SU-DHL-6 (cell line): ENCODE data around the gene RELL1.

Experiments used
- H2AFZ ChIP-seq: fragments of 200-600 bp; sonication (generic); 2 replicates; pipeline ENCODE4 v1.6.1; 2014; ENCODE audit warnings: low read depth, mild to moderate bottlenecking, moderate library complexity, mixed read lengths, antibody characterized with exemption, low read length; ENCODE audit not compliant: severe bottlenecking
- H3F3A ChIP-seq: fragments of 200-600 bp; shearing (Covaris generic); 2 replicates; pipeline ENCODE4 v1.6.0; 2016; ENCODE audit warnings: antibody characterized with exemption, mild to moderate bottlenecking; ENCODE audit not compliant: insufficient read depth
- H3K27ac ChIP-seq: fragments of 200-600 bp; sonication (generic); 2 replicates; pipeline ENCODE4 v1.5.1; 2016; ENCODE audit warnings: low read depth, mild to moderate bottlenecking, low read length, moderate library complexity, mixed read lengths
- H3K27me3 ChIP-seq: fragments of 200-600 bp; sonication (generic), shearing (Covaris generic); 2 replicates; pipeline ENCODE4 v1.6.0; 2014; ENCODE audit warnings: mild to moderate bottlenecking, low read length
- H3K36me3 ChIP-seq: fragments of 200-600 bp; sonication (generic); 2 replicates; pipeline ENCODE4 v1.6.1; 2014; ENCODE audit warnings: mild to moderate bottlenecking, low read length, mixed read lengths
- H3K4me2 ChIP-seq: fragments of 300-600, 200-600 bp; shearing (Covaris generic), sonication (generic); 2 replicates; pipeline ENCODE4 v1.6.0; 2014; ENCODE audit warnings: low read length, low read depth, mild to moderate bottlenecking; ENCODE audit not compliant: poor library complexity, severe bottlenecking
- H3K4me3 ChIP-seq: fragments of 200-600 bp; sonication (generic); 2 replicates; pipeline ENCODE4 v1.5.1; 2014; ENCODE audit warnings: antibody characterized with exemption, low read length, mild to moderate bottlenecking, mixed read lengths; ENCODE audit not compliant: insufficient read depth, poor library complexity, severe bottlenecking
- H3K79me2 ChIP-seq: fragments of 200-600 bp; sonication (generic); 2 replicates; pipeline ENCODE4 v1.6.1; 2014; ENCODE audit warnings: mild to moderate bottlenecking, low read length, moderate library complexity; ENCODE audit not compliant: insufficient read depth
- H3K9ac ChIP-seq: fragments of 200-600 bp; sonication (generic); 2 replicates; pipeline ENCODE4 v1.7.0; 2014; ENCODE audit warnings: mild to moderate bottlenecking, low read length
- H3K9me2 ChIP-seq: fragments of 200-600 bp; sonication (generic); replicated peaks from 2 replicates; pipeline ENCODE4 v1.6.1; 2014; ENCODE audit warnings: low read length; ENCODE audit not compliant: insufficient read depth
- H3K9me3 ChIP-seq: fragments of 200-600 bp; sonication (generic); 2 replicates; pipeline ENCODE4 v1.6.1; 2014; ENCODE audit warnings: low read length, mixed read lengths; ENCODE audit not compliant: insufficient read depth
- H4K20me1 ChIP-seq: fragments of 200-600 bp; sonication (generic); 2 replicates; pipeline ENCODE4 v1.6.1; 2014; ENCODE audit warnings: low read depth, mild to moderate bottlenecking, antibody characterized with exemption, low read length, moderate library complexity, mixed read lengths
- EZH2phosphoT487 ChIP-seq: fragments of 200-600 bp; sonication (generic), shearing (Covaris generic); conservative IDR thresholded peaks from 2 replicates; pipeline ENCODE4 v1.6.1; 2018; ENCODE audit warnings: mild to moderate bottlenecking, antibody characterized with exemption, low read length, moderate library complexity, mixed read lengths
- TF ChIP-seq, protein P1 (sequence below): fragments of 200-600 bp; sonication (generic); IDR thresholded peaks from one replicate; pipeline ENCODE4 v1.5.1; 2017; ENCODE audit warnings: antibody characterized with exemption, mild to moderate bottlenecking, low read length, moderate library complexity; ENCODE audit not compliant: insufficient read depth, poor library complexity, severe bottlenecking

The RELL1 gene

DNA sequence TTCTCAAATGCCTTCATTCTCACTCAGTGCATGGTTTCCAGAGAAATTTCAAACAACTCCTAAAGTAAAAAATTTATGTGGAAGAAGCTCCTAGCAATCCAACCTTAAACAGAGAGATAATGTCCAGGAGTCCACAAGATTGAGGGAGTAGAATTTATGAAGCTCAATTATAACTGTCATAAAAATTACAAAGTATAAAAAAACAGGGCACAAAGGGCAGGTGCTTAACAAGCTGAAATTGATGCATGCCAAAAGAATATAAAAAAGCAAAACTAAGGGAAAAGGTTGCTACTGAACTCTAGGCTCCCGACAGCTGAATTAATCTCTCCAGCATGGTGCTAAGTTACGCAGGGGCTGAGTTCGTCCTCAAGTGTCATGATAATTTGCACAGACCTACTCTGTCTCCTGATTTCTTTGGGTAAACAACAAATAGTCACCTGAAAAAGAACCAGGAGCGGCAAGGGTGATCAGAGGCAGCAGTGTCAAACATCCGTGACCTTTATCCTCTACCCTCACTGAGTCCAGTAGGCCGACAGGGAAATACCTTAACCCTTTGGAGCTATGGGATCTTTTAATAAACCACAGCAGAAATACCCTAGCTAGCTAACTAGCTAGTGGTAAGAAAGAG, 47.2 kb upstream of the RELL1 start:
- no peak overlapping the region for H3K9ac ChIP-seq
- no peak overlapping the region for H3K4me3 ChIP-seq
- no peaks in the 10 kb centered on the region for H3K9me2 ChIP-seq
- no peaks in the 10 kb centered on the region for H3F3A ChIP-seq
- no peaks in the 10 kb centered on the region for H3K27me3 ChIP-seq
- no peak overlapping the region for H2AFZ ChIP-seq
- H4K20me1 ChIP-seq, result no peaks in the 10 kb centered on the region
- H3K9me3 ChIP-seq, result no peaks in the 10 kb centered on the region
- no peaks in the 10 kb centered on the region for H3K79me2 ChIP-seq
- H3K4me2 ChIP-seq, result no peak overlapping the region
- no peaks in the 10 kb centered on the region for H3K36me3 ChIP-seq
- TF ChIP-seq, protein P1, sequence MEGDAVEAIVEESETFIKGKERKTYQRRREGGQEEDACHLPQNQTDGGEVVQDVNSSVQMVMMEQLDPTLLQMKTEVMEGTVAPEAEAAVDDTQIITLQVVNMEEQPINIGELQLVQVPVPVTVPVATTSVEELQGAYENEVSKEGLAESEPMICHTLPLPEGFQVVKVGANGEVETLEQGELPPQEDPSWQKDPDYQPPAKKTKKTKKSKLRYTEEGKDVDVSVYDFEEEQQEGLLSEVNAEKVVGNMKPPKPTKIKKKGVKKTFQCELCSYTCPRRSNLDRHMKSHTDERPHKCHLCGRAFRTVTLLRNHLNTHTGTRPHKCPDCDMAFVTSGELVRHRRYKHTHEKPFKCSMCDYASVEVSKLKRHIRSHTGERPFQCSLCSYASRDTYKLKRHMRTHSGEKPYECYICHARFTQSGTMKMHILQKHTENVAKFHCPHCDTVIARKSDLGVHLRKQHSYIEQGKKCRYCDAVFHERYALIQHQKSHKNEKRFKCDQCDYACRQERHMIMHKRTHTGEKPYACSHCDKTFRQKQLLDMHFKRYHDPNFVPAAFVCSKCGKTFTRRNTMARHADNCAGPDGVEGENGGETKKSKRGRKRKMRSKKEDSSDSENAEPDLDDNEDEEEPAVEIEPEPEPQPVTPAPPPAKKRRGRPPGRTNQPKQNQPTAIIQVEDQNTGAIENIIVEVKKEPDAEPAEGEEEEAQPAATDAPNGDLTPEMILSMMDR, result no peak
- no peak for TF ChIP-seq EZH2phosphoT487
- H3K27ac ChIP-seq, result no peak overlapping the region

DNA sequence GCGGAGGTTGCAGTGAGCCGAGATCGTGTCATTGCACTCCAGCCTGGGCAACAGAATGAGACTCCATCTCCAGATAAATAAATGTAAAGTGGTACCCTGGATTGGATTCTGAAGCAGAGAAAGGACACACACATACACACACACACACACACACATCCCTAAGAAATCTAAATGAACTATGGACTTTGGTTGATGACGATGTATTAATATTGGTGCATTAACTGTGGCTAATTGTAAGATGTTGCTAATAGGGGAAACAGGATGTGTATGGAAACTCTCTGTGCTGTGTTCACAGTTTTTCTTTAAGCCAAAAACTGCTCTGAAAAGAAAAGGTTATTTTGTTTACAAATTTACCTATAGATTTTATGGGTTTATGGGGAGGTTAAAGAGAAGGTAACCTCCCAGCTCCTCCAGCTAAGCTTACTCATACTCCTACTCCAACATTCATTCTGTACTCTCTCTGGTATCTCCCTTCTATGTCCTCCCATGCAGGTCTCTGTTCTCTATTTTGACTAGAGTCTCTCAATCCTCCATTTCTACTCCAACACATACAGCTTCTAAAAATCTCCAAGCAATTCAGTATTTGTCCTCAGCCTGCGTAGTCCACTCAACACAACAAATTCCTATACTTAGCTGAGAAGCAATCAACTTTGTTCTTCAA, 46.5 kb upstream of the RELL1 start:
- H3K4me2 ChIP-seq, result no peak overlapping the region
- no peak overlapping the region for H2AFZ ChIP-seq
- no peak overlapping the region for H3K27ac ChIP-seq
- H3K4me3 ChIP-seq, result no peak overlapping the region
- no peaks in the 10 kb centered on the region for H3K9me2 ChIP-seq
- TF ChIP-seq, protein P1, result no peak
- TF ChIP-seq EZH2phosphoT487, result no peak
- no peaks in the 10 kb centered on the region for H3F3A ChIP-seq
- H4K20me1 ChIP-seq, result no peaks in the 10 kb centered on the region
- H3K9me3 ChIP-seq, result no peaks in the 10 kb centered on the region
- H3K27me3 ChIP-seq, result no peaks in the 10 kb centered on the region
- no peaks in the 10 kb centered on the region for H3K79me2 ChIP-seq
- H3K9ac ChIP-seq, result no peak overlapping the region
- no peaks in the 10 kb centered on the region for H3K36me3 ChIP-seq

DNA sequence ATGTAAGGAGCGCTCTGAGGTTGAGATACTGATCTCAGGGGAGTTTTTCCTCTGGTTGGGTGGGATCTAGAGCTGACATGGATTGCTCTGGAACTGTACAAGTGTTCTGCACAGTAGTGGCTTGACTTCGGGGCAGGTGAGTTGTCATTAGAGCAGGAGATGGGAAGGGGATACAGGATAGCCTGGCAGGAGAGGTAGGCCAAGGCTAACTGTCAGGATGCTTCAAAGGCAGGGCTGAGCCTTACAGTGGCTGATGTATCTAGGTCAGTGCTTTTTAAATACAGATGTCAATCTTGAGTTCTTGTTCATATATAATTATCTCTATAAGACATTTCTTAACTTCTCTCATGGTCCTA, 43.5 kb upstream of the RELL1 start:
- Histone ChIP-seq H3K36me3 (no peaks in the 10 kb centered on the region), H3F3A (no peaks in the 10 kb centered on the region), H3K79me2 (no peaks in the 10 kb centered on the region), H2AFZ (no peak overlapping the region), H3K9me2 (no peaks in the 10 kb centered on the region), H4K20me1 (no peaks in the 10 kb centered on the region), H3K9me3 (no peaks in the 10 kb centered on the region), H3K27me3 (no peaks in the 10 kb centered on the region), H3K4me3 (no peak overlapping the region), H3K9ac (no peak overlapping the region), H3K27ac (no peak overlapping the region), H3K4me2 (no peak overlapping the region)
- TF ChIP-seq, protein P1, result no peak
- no peak for TF ChIP-seq EZH2phosphoT487
